Activated naive CD4-positive, alpha-beta T cell treated with anti-CD3 and anti-CD28 coated beads, Interleukin-2, amount 50 U/mL, for 24 hours (primary cell): ENCODE data around the gene IPO4.

ENCODE experiments used
- H3K27ac Mint-ChIP-seq: one replicate; pipeline ENCODE4 v1.8.0; 2021; ENCODE audit warnings: mild to moderate bottlenecking, mixed read lengths
- H3K27me3 Mint-ChIP-seq: one replicate; pipeline ENCODE4 v1.8.0; 2021; ENCODE audit warnings: mixed read lengths
- H3K36me3 Mint-ChIP-seq: one replicate; pipeline ENCODE4 v1.8.0; 2021; ENCODE audit warnings: mixed read lengths
- H3K4me1 Mint-ChIP-seq: one replicate; pipeline ENCODE4 v1.8.0; 2021; ENCODE audit warnings: mixed read lengths
- H3K4me3 Mint-ChIP-seq: one replicate; pipeline ENCODE4 v1.8.0; 2021; ENCODE audit warnings: mild to moderate bottlenecking, mixed read lengths
- H3K9me3 Mint-ChIP-seq: one replicate; pipeline ENCODE4 v1.8.0; 2021; ENCODE audit warnings: mixed read lengths

The IPO4 gene

GRCh38 chr14:24172871-24173281 is 15.7 kb downstream of the IPO4 start:
- Mint-ChIP-seq H3K9me3 (no peaks in the 10 kb centered on the region), H3K27me3 (no peaks in the 10 kb centered on the region), H3K36me3 (peaks cover 8% of the 10 kb centered on the region), H3K27ac (peak overlapping the region; percentile 32), H3K4me1 (peaks cover 29% of the 10 kb centered on the region), H3K4me3 (peak overlapping the region; percentile 15)

- peaks cover 33% of the 10 kb centered on the region for H3K4me1 Mint-ChIP-seq
- H3K27ac Mint-ChIP-seq: no peak overlapping the region
- no peaks in the 10 kb centered on the region for H3K9me3 Mint-ChIP-seq
- peak overlapping the region; percentile 84 for H3K4me3 Mint-ChIP-seq
- H3K27me3 Mint-ChIP-seq: no peaks in the 10 kb centered on the region
- peaks cover 11% of the 10 kb centered on the region for H3K36me3 Mint-ChIP-seq
Observed at GRCh38 chr14:24172261-24172860, 16.3 kb downstream of the IPO4 start.

- Mint-ChIP-seq H3K27ac (peak within 1 kb of the TSS; percentile 62), H3K4me1 (peaks cover 34% of the 10 kb centered on the region), H3K36me3 (peaks cover 14% of the 10 kb centered on the region), H3K4me3 (peak within 1 kb of the TSS; percentile 84), H3K27me3 (no peaks in the 10 kb centered on the region), H3K9me3 (no peaks in the 10 kb centered on the region)
Observed at GRCh38 chr14:24171422-24172260, 17.0 kb downstream of the IPO4 start, which contains the start of gene REC8. REC8 (plus strand) TSS chr14:24172080; CDS start chr14:24172553, 473 bp downstream.

GRCh38 chr14:24167469-24168114 is 21.0 kb downstream of the IPO4 start:
- H3K36me3 Mint-ChIP-seq: peaks cover 29% of the 10 kb centered on the region
- no peaks in the 10 kb centered on the region for H3K27me3 Mint-ChIP-seq
- no peaks in the 10 kb centered on the region for H3K9me3 Mint-ChIP-seq
- peak overlapping the region; percentile 94 for H3K27ac Mint-ChIP-seq
- H3K4me1 Mint-ChIP-seq: peaks cover 68% of the 10 kb centered on the region
- H3K4me3 Mint-ChIP-seq: no peak overlapping the region

GRCh38 chr14:24165785-24166184 is 22.8 kb downstream of the IPO4 start:
- Mint-ChIP-seq H3K27ac (peak overlapping the region; percentile 30), H3K36me3 (peaks cover 34% of the 10 kb centered on the region), H3K27me3 (no peaks in the 10 kb centered on the region), H3K9me3 (no peaks in the 10 kb centered on the region), H3K4me3 (peak overlapping the region; percentile 23), H3K4me1 (peaks cover 69% of the 10 kb centered on the region)

GRCh38 chr14:24164518-24164991 is 24.1 kb downstream of the IPO4 start:
- peak overlapping the region; percentile 15 for H3K4me3 Mint-ChIP-seq
- peak overlapping the region; percentile 77 for H3K27ac Mint-ChIP-seq
- H3K4me1 Mint-ChIP-seq: peaks cover 74% of the 10 kb centered on the region

GRCh38 chr14:24162093-24162492 is 26.5 kb downstream of the IPO4 start:
- peaks cover 64% of the 10 kb centered on the region for H3K4me1 Mint-ChIP-seq
- no peaks in the 10 kb centered on the region for H3K27me3 Mint-ChIP-seq
- peak overlapping the region; percentile 98 for H3K4me3 Mint-ChIP-seq
- no peaks in the 10 kb centered on the region for H3K9me3 Mint-ChIP-seq
- H3K36me3 Mint-ChIP-seq: peaks cover 23% of the 10 kb centered on the region
- H3K27ac Mint-ChIP-seq: peak overlapping the region; percentile 100

More at GRCh38 chr14:24164518-24164991, 24.1 kb downstream of the IPO4 start:
- no peaks in the 10 kb centered on the region for H3K27me3 Mint-ChIP-seq
- H3K9me3 Mint-ChIP-seq: no peaks in the 10 kb centered on the region
- H3K36me3 Mint-ChIP-seq: peaks cover 32% of the 10 kb centered on the region

GRCh38 chr14:24160850-24161804 is 27.5 kb downstream of the IPO4 start, which contains the start of gene IRF9:
IRF9 (plus strand) TSS chr14:24161265; CDS start chr14:24162145, 880 bp downstream.
- Mint-ChIP-seq H3K9me3 (no peaks in the 10 kb centered on the region), H3K4me1 (peaks cover 58% of the 10 kb centered on the region), H3K27me3 (no peaks in the 10 kb centered on the region), H3K27ac (peak within 1 kb of the TSS; percentile 100), H3K36me3 (peaks cover 19% of the 10 kb centered on the region), H3K4me3 (peak within 1 kb of the TSS; percentile 98)

GRCh38 chr14:24160499-24160849 is 28.1 kb downstream of the IPO4 start:
- peaks cover 52% of the 10 kb centered on the region for H3K4me1 Mint-ChIP-seq
- H3K27ac Mint-ChIP-seq: peak overlapping the region; percentile 100
- no peaks in the 10 kb centered on the region for H3K9me3 Mint-ChIP-seq
- no peaks in the 10 kb centered on the region for H3K27me3 Mint-ChIP-seq
- H3K4me3 Mint-ChIP-seq: peak overlapping the region; percentile 33
- H3K36me3 Mint-ChIP-seq: peaks cover 17% of the 10 kb centered on the region

GRCh38 chr14:24159777-24160498 is 28.7 kb downstream of the IPO4 start:
- Mint-ChIP-seq H3K9me3 (no peaks in the 10 kb centered on the region), H3K4me1 (peaks cover 47% of the 10 kb centered on the region), H3K4me3 (peak overlapping the region; percentile 33), H3K36me3 (peaks cover 17% of the 10 kb centered on the region), H3K27ac (peak overlapping the region; percentile 93), H3K27me3 (no peaks in the 10 kb centered on the region)

GRCh38 chr14:24157331-24157730 is 31.3 kb downstream of the IPO4 start:
- Mint-ChIP-seq H3K4me1 (peaks cover 23% of the 10 kb centered on the region), H3K27ac (peak overlapping the region; percentile 0), H3K27me3 (no peaks in the 10 kb centered on the region), H3K4me3 (no peak overlapping the region), H3K9me3 (no peaks in the 10 kb centered on the region), H3K36me3 (peaks cover 7% of the 10 kb centered on the region)

GRCh38 chr14:24156840-24157239 is 31.8 kb downstream of the IPO4 start:
- H3K36me3 Mint-ChIP-seq: peaks cover 5% of the 10 kb centered on the region
- H3K27me3 Mint-ChIP-seq: no peaks in the 10 kb centered on the region
- no peaks in the 10 kb centered on the region for H3K9me3 Mint-ChIP-seq
- H3K4me3 Mint-ChIP-seq: no peak overlapping the region
- H3K27ac Mint-ChIP-seq: peak overlapping the region; percentile 0
- H3K4me1 Mint-ChIP-seq: peaks cover 18% of the 10 kb centered on the region

GRCh38 chr14:24155100-24155499 is 33.5 kb downstream of the IPO4 start:
- no peaks in the 10 kb centered on the region for H3K9me3 Mint-ChIP-seq
- peaks cover 13% of the 10 kb centered on the region for H3K4me1 Mint-ChIP-seq
- H3K36me3 Mint-ChIP-seq: peaks cover 8% of the 10 kb centered on the region
- no peak overlapping the region for H3K27ac Mint-ChIP-seq
- H3K27me3 Mint-ChIP-seq: no peaks in the 10 kb centered on the region
- H3K4me3 Mint-ChIP-seq: no peak overlapping the region

GRCh38 chr14:24151404-24152080 is 37.1 kb downstream of the IPO4 start:
- no peaks in the 10 kb centered on the region for H3K9me3 Mint-ChIP-seq
- no peaks in the 10 kb centered on the region for H3K27me3 Mint-ChIP-seq
- H3K27ac Mint-ChIP-seq: no peak overlapping the region
- H3K4me3 Mint-ChIP-seq: no peak overlapping the region
- H3K36me3 Mint-ChIP-seq: peaks cover 8% of the 10 kb centered on the region
- H3K4me1 Mint-ChIP-seq: peaks cover 29% of the 10 kb centered on the region
